RPMI7951 (cell line): Measurements from ENCODE around the gene CASP6. TPM values are rescaled to one million over a fixed set of nuclear protein-coding genes. Genes with fewer than 3 reads are reported as not detected.

ENCODE experiments used
- DNase-seq: peaks from one replicate; pipeline ENCODE4 v3.0.0-alpha.2; 2012; ENCODE audit warnings: low read depth
- total RNA-seq: library from RNA; depleted of rRNA; stranded (reverse); fragments of >200 nt; shearing (Covaris generic); gene quantifications from 2 replicates; pipeline ENCODE4 v1.2.3, GENCODE V29; 2014; rRNA removed

Gene CASP6
- 36.6 and 37.5 TPM in 2 replicates for total RNA-seq

DNA sequence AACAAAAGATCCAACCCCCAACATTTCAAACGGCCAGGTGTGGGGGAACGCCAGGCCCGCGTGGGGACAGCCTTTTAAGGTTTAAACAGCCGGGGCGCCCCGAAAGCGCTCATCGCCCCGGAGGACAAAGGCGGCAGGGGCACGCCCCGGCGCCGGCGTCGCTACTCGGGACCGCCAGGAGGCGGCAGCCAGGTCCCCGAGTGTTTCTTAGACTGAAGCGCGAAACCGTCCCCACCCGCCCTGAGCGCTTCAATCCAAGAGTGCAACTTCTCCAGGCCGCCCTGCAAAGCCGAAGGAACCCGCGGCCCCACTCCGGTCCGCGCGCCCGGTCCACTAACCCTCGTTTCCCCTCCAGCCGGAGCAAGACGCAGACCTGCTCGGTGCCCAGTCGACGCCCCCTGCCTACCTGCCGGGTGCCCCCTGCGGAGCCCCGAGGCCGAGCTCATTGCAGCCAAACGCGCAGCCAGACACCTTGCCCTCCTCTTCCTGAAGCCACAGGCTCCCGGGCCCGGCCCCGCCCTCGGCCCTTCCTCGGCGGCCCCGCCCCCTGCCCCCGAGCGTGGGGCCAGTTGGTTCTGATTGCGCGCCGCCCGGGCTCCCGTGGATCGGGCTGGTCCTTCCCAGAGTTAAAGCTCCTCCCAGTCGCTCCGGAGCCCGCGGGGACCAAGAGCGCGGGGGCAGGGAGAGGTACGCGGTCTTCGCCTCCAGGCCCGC, at the start of gene CASP6:
Gene CASP6 (minus strand): TSS at position 496 of the 714 bp plus-strand sequence. CDS start 50 bp downstream, at position 446.
- DNase-seq = peak; percentile 78

GRCh38 chr4:109752525-109752924, 49.3 kb upstream of the CASP6 start:
- DNase-seq = no peak

- DNase-seq = no peak
Measured at GRCh38 chr4:109751852-109752251, 48.6 kb upstream of the CASP6 start.

- DNase-seq = no peak
Measured at GRCh38 chr4:109750652-109751244, 47.5 kb upstream of the CASP6 start.

GRCh38 chr4:109749388-109750082, 46.3 kb upstream of the CASP6 start:
- DNase-seq = no peak

- no peak for DNase-seq
Measured at GRCh38 chr4:109748114-109748513, 44.9 kb upstream of the CASP6 start.

GRCh38 chr4:109746728-109747127, 43.5 kb upstream of the CASP6 start:
- no peak for DNase-seq

- DNase-seq = no peak
Measured at GRCh38 chr4:109745830-109746229, 42.6 kb upstream of the CASP6 start.

DNA sequence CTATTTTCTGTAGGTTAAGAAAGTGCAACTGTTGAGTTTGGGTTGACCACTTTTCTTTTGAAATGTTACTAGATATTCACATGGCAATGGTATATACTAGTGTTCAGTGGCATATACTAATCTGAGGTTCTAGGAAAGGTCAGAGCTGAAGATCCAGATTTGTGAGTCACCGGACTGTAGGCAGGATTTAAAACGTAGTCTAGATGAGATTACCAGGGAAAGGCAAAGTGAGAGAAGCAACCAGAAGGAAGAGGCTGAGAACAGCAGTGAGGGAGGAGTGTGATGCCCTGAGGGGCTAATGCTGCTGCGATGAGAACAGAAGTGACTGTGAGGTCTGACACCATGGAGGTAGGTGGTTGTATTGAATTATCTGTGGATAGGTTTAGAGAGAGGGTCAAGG, 36.3 kb upstream of the CASP6 start:
- DNase-seq = peak; percentile 29

GRCh38 chr4:109738104-109738872, 35.0 kb upstream of the CASP6 start:
- DNase-seq = no peak

GRCh38 chr4:109735566-109736365, 32.5 kb upstream of the CASP6 start:
- no peak for DNase-seq

DNA sequence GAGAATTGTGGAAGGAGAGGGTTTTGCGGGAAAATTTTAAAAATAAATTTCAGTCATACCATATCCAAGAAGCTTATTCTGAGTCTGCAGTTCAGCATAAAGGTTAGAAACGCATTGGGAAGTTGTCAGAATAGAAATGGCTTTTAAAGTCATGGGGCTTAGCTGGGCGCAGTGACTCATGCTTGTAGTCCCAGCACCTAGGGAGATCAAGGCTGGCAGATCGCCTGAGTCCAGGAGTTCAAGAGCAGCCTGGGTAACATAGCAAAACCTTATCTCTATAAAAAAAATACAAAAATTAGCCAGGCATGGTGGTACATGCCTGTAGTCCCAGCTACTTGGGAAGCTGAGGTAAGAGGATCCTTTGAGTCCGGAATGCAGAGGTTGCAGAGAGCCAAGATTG, 30.5 kb upstream of the CASP6 start:
- DNase-seq = no peak

DNA sequence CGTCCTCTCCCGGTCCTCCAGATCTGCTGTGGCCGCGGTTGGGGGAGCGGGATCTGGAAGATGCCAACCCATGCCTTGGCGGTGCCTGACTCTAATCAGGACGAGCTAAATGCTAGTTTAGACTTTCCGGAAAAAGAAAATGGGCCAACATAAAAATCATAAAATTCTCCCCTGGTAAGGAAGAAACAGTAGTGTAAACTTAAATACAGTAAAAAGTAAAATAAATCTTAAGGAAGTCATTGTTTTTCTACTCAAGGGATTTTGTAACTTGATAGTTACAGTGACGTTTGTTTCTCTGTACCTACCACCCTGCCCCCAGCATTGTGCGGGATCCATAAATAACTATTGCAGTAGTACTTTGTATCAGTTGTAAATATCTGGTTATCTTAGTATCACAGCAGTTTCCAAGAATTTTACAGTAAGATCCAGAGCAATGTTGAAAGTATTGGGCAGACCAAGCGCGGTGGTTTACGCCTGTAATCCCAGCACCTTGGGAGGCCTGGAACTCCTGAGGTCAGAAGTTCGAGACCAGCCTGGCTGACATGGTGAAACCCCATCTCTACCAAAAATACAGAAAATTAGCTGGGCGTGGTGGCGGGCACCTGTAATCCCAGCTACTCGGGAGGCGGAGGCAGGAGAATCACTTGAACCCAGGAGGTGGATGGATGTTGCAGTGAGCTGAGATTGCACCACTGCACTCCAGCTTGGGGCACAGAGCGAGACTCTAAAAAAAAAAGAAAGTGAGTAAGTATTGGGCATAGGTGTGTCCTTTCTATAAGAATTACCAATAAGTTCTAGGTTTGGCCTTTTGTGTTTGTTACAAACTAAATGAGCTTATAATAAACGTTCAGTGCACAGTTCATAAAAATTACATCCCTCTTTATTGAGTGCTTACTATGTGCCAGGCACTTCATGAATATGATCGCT, 27.6 kb upstream of the CASP6 start:
- no peak for DNase-seq

- peak; percentile 70 for DNase-seq
Measured at GRCh38 chr4:109729718-109730618, 26.7 kb upstream of the CASP6 start, which contains the start of gene PLA2G12A. TSS of gene PLA2G12A (minus strand) at chr4:109730070. CDS start at chr4:109729809, 261 bp downstream.

- DNase-seq = no peak
Measured at GRCh38 chr4:109729117-109729717, 26.0 kb upstream of the CASP6 start.

- no peak for DNase-seq
Measured at GRCh38 chr4:109728385-109728784, 25.1 kb upstream of the CASP6 start.

DNA sequence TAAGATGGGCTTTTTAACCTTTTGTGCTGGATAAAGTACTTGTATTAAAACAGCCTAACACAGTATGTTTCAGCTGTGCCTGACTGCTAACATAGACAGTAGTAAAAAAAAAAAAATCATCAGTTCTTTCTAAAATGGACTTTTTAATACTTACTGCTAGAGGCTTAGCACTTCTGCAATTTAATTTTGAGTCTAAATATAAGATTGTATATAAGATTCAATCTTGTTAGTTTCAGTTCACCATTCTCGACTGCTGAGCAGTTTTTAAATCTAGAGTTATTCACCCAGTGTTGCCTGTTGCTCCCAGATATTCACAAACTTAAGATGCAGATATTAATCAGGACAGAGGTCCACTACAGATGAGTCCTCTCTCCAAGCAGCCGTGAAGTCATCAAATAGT, 19.9 kb upstream of the CASP6 start:
- no peak for DNase-seq

- DNase-seq = no peak
Measured at GRCh38 chr4:109722357-109722756, 19.1 kb upstream of the CASP6 start.

DNA sequence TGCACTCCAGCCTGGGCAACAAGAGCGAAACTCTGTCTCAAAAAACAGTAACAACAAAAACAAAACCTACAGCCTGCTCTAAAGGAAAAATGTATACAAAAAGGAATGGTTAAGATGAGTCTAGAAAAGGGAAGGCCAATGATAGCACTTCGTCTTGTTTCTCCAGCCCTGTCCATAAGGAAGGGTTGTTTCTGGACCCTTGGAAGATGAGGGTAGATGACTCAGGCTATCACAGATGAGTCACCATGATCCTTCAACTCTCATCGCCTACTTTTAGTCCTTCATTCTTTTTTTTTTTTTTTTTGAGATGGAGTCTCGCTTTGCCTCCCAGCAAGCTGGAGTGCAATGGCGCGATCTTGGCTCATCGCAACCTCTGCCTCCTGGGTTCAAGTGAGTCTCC, 17.8 kb upstream of the CASP6 start:
- DNase-seq = peak; percentile 64
